IMR-90 (cell line): ENCODE results near the gene MYEF2. TPM values are rescaled to one million over a fixed set of nuclear protein-coding genes. Genes with fewer than 3 reads are reported as not detected.

Experiments used
- ATAC-seq: fragments of 200-7000 bp; cut with Tn5 transposase; 2 replicates; pipeline ENCODE4 v1.9.1; 2020; ENCODE audit warnings: low read depth, mild to moderate bottlenecking, moderate library complexity
- BruUV-seq: library from RNA; stranded (reverse); fragments of 400-500 nt; replicated peaks from 2 replicates; lab custom pipeline; 2021; lab: Mats Ljungman, UMichigan
- CTCF ChIA-PET: fragments of 300-600 bp; formaldehyde crosslinking; extraction: SDS; loops from one replicate; lab custom pipeline; 2021; ENCODE audit warnings: antibody characterized with exemption; lab: Yijun Ruan, JAX
- POLR2A ChIA-PET: fragments of 300-600 bp; sonication (Branson Sonifier 250); formaldehyde crosslinking; loops from one replicate; lab custom pipeline; 2022; ENCODE audit warnings: antibody characterized with exemption; ENCODE audit not compliant: unreplicated experiment; lab: Charles Lee
- DNase-seq: peaks from one replicate; pipeline ENCODE4 v3.0.0; 2013
- H2AFZ ChIP-seq: replicated peaks from 2 replicates; pipeline ENCODE3; 2013; ENCODE audit warnings: low read length, mild to moderate bottlenecking; ENCODE audit not compliant: poor library complexity
- H2AK5ac ChIP-seq: 2 replicates; pipeline ENCODE4 v1.6.1; 2013; ENCODE audit warnings: low read depth, low read length, inconsistent platforms
- H2AK9ac ChIP-seq: replicated peaks from 2 replicates; pipeline ENCODE3; 2013; ENCODE audit warnings: mild to moderate bottlenecking, low read depth, low read length, moderate library complexity; ENCODE audit not compliant: poor library complexity
- H2BK120ac ChIP-seq: 2 replicates; pipeline ENCODE4 v1.6.1; 2013; ENCODE audit warnings: low read depth, low read length, inconsistent platforms
- H2BK15ac ChIP-seq: 3 replicates; pipeline ENCODE4 v1.6.1; 2013; ENCODE audit warnings: low read depth, low read length, inconsistent platforms
- H2BK20ac ChIP-seq: 2 replicates; pipeline ENCODE4 v1.6.1; 2013; ENCODE audit warnings: low read depth, mild to moderate bottlenecking, inconsistent platforms, low read length, moderate library complexity
- H2BK5ac ChIP-seq: 2 replicates; pipeline ENCODE4 v1.6.1; 2013; ENCODE audit warnings: mild to moderate bottlenecking, low read depth, low read length, inconsistent platforms; ENCODE audit not compliant: poor library complexity, severe bottlenecking
- H3K14ac ChIP-seq: replicated peaks from 2 replicates; pipeline ENCODE4 v1.6.1; 2013; ENCODE audit warnings: low read depth, low read length, inconsistent platforms
- H3K18ac ChIP-seq: 2 replicates; pipeline ENCODE4 v1.6.1; 2013; ENCODE audit warnings: low read depth, low read length, control low read depth
- H3K23ac ChIP-seq: 2 replicates; pipeline ENCODE4 v1.6.1; 2013; ENCODE audit warnings: low read depth, low read length, inconsistent platforms
- H3K27ac ChIP-seq: 2 replicates; pipeline ENCODE4 v1.5.1; 2013; ENCODE audit warnings: mild to moderate bottlenecking, control low read depth, low read length; ENCODE audit not compliant: insufficient read depth
- H3K27me3 ChIP-seq: 2 replicates; pipeline ENCODE4 v1.6.1; 2013; ENCODE audit warnings: low read length; ENCODE audit not compliant: control insufficient read depth, insufficient read depth
- H3K36me3 ChIP-seq: 2 replicates; pipeline ENCODE4 v1.6.1; 2013; ENCODE audit warnings: low read length, mixed read lengths; ENCODE audit not compliant: control insufficient read depth, insufficient read depth
- H3K4ac ChIP-seq: 2 replicates; pipeline ENCODE4 v1.6.1; 2013; ENCODE audit warnings: low read depth, low read length, inconsistent platforms
- H3K4me1 ChIP-seq: 2 replicates; pipeline ENCODE4 v1.6.1; 2013; ENCODE audit warnings: low read length, mixed read lengths; ENCODE audit not compliant: control insufficient read depth, insufficient read depth
- H3K4me2 ChIP-seq: 2 replicates; pipeline ENCODE4 v1.6.1; 2013; ENCODE audit warnings: low read depth, mild to moderate bottlenecking, control low read depth, low read length, moderate library complexity
- H3K4me3 ChIP-seq: 2 replicates; pipeline ENCODE4 v1.5.1; 2013; ENCODE audit warnings: low read depth, mild to moderate bottlenecking, control low read depth, low read length, moderate library complexity; ENCODE audit not compliant: insufficient read depth
- H3K56ac ChIP-seq: 2 replicates; pipeline ENCODE4 v1.6.1; 2013; ENCODE audit warnings: low read length, inconsistent platforms; ENCODE audit not compliant: insufficient read depth; ENCODE audit errors: extremely low read depth
- H3K79me1 ChIP-seq, 2 experiments: 2 replicates each; pipeline ENCODE4 v1.6.1; 2013; ENCODE audit warnings: low read length in 2 of 2, inconsistent platforms in 1 of 2, low read depth in 1 of 2
- H3K9ac ChIP-seq: 2 replicates; pipeline ENCODE4 v1.6.1; 2013; ENCODE audit warnings: low read depth, low read length, control low read depth
- H3K9me1 ChIP-seq: 2 replicates; pipeline ENCODE4 v1.6.1; 2013; ENCODE audit warnings: low read length, inconsistent platforms; ENCODE audit not compliant: insufficient read depth
- H3K9me3 ChIP-seq: 2 replicates; pipeline ENCODE4 v1.6.1; 2013; ENCODE audit warnings: low read length; ENCODE audit not compliant: control insufficient read depth, insufficient read depth
- H4K20me1 ChIP-seq: 2 replicates; pipeline ENCODE4 v1.6.1; 2013; ENCODE audit warnings: low read length, inconsistent platforms; ENCODE audit not compliant: insufficient read depth
- H4K5ac ChIP-seq: 2 replicates; pipeline ENCODE4 v1.6.1; 2013; ENCODE audit warnings: mild to moderate bottlenecking, low read depth, low read length, control low read depth
- H4K8ac ChIP-seq, 2 experiments: 2 replicates each; pipeline ENCODE4 v1.6.1; 2013; ENCODE audit warnings: low read depth in 2 of 2, low read length in 2 of 2, control low read depth in 1 of 2, inconsistent platforms in 1 of 2
- H4K91ac ChIP-seq: 2 replicates; pipeline ENCODE4 v1.6.1; 2013; ENCODE audit warnings: low read depth, low read length, inconsistent platforms; ENCODE audit not compliant: insufficient read depth
- BHLHE40 ChIP-seq: fragments of 150-350 bp; IDR thresholded peaks from 2 replicates; pipeline ENCODE4 v1.6.1; 2016; ENCODE audit warnings: mild to moderate bottlenecking, low read depth, low read length
- CHD1 ChIP-seq: IDR thresholded peaks from 2 replicates; pipeline ENCODE4 v1.6.1; 2012; ENCODE audit warnings: low read depth, low read length, improper control_type of control experiment
- CTCF ChIP-seq: conservative IDR thresholded peaks from 2 replicates; pipeline ENCODE4 v1.5.1; 2012; ENCODE audit warnings: mild to moderate bottlenecking, low read depth, low read length, improper control_type of control experiment
- MXI1 ChIP-seq: IDR thresholded peaks from 2 replicates; pipeline ENCODE4 v1.6.1; 2012; ENCODE audit warnings: low read depth, mild to moderate bottlenecking, low read length, moderate library complexity, borderline replicate concordance
- dilution Hi-C: fragments of 300-500 bp; cut with HindIII; formaldehyde crosslinking; loops from one replicate; pipeline ENCODE4 v1.14.3; 2018; ENCODE audit warnings: low sequenced_read_pairs; ENCODE audit not compliant: unreplicated experiment
- in situ Hi-C: fragments of 300-500 bp; cut with MboI; formaldehyde crosslinking; loops from 3 replicates; pipeline ENCODE4 v1.14.3; 2019; ENCODE audit warnings: low sequenced_read_pairs, inconsistent platforms, mixed read lengths
- intact Hi-C: fragments of 100-400 bp; cut with micrococcal nuclease; formaldehyde crosslinking; loops from 2 replicates; pipeline ENCODE4 v1.10.0; 2022
- polyA plus RNA-seq, 3 experiments: library from polyadenylated mRNA; depleted of rRNA; stranded (reverse); fragments of >200 nt; gene quantifications; 2 replicates each; pipeline ENCODE4 v1.2.3, GENCODE V29; 2012; ENCODE audit warnings: low replicate concordance in 1 of 3
- total RNA-seq: library from RNA; depleted of rRNA; stranded (reverse); fragments of >200 nt; gene quantifications from 2 replicates; pipeline ENCODE4 v1.2.3, GENCODE V29; 2012

MYEF2 gene
- total and polyA plus RNA-seq, 2 of the 4 experiments (the other 2 are of a cell fraction): 4.5 to 5.8 TPM

DNA sequence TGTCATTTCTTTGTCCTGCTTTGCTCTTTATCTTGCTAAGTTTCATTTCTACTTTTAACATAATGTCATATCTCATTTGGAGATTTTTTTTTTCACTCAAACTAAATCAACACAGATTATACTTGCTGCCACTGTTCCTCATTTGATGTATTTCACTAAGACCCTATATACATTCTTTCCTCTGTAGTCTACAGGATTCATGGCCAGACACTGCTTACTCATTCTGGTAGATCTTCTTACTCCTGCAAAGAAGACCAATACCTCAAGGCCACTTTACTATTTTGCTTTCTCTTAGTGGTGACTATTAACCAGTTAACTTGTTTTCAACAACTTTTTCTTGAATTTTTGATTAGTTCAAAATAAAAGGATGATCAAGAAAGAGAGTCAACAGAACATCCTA is 30.7 kb downstream of the MYEF2 start:
- CTCF ChIA-PET: no interaction called here
- POLR2A ChIA-PET: no interaction called here
- H3K14ac ChIP-seq: 0 out of 2 replicates have a peak overlapping the region, but pooled peaks have one; percentile 54

More for the DNA sequence above, 30.7 kb downstream of the MYEF2 start:
- Histone ChIP-seq H2BK20ac (peak overlapping the region; percentile 75), H4K20me1 (no peaks in the 10 kb centered on the region), H3K9me3 (no peaks in the 10 kb centered on the region), H2BK120ac (peak overlapping the region; percentile 77), H3K27me3 (no peaks in the 10 kb centered on the region), H3K18ac (peak overlapping the region; percentile 11; the same call in 1 of the 2 replicates), H3K9ac (no peak overlapping the region), H4K5ac (no peak overlapping the region; the same call in 1 of the 2 replicates), H2AK9ac (no peak overlapping the region), H3K4me1 (no peaks in the 10 kb centered on the region; the same call in none of the 2 replicates), H3K9me1 (no peaks in the 10 kb centered on the region), H3K4me3 (no peak overlapping the region), H3K23ac (no peak overlapping the region), H2AFZ (no peak overlapping the region), H2BK5ac (peak overlapping the region; percentile 60), H4K91ac (no peak overlapping the region), H3K4me2 (no peak overlapping the region; the same call in 1 of the 2 replicates), H2AK5ac (no peak overlapping the region), H3K36me3 (no peaks in the 10 kb centered on the region; the same call in 1 of the 2 replicates), H2BK15ac (0 out of 3 replicates have a peak overlapping the region, but pooled peaks have one; percentile 41), H3K56ac (no peak overlapping the region), H3K27ac (no peak overlapping the region), H3K4ac (peak overlapping the region; percentile 44; the same call in 1 of the 2 replicates), H4K8ac (peak overlapping the region in 1 of 2 experiments; percentile 42; a peak in 2 of 4 replicates), H3K79me1 (peaks cover 0 to 3% of the 10 kb centered on the region in 2 experiments; a peak in 1 of 4 replicates)
- intact Hi-C loops: no loop called here
- TF ChIP-seq BHLHE40 (no peak), MXI1 (no peak), CTCF (no peak), CHD1 (no peak)
- BruUV-seq: no TSS peak
- no peak for ATAC-seq
- dilution Hi-C loops: no loop called here
- in situ Hi-C loops: no loop called here
- peak; percentile 11 for DNase-seq
